ENCODE results near the gene RXRA.

The RXRA gene

GRCh38 chr9:134325096-134325812 lies 1.0 kb upstream of the RXRA start:
- DNase-seq, result peak; percentile 76

- peak; percentile 50 for DNase-seq
These were observed 708 bp downstream of the RXRA start for GRCh38 chr9:134326724-134327601.

- no peak for DNase-seq
These were observed 1.5 kb downstream of the RXRA start for GRCh38 chr9:134327671-134328231.

- DNase-seq, result no peak
These were observed 2.1 kb downstream of the RXRA start for GRCh38 chr9:134328341-134328840.

GRCh38 chr9:134328841-134329575 lies 2.8 kb downstream of the RXRA start:
- DNase-seq, result peak; percentile 64

- no peak for DNase-seq
These were observed 3.3 kb downstream of the RXRA start for GRCh38 chr9:134329576-134329855.

GRCh38 chr9:134329886-134330285 lies 3.6 kb downstream of the RXRA start:
- DNase-seq, result no peak

- no peak for DNase-seq
These were observed 4.3 kb downstream of the RXRA start for GRCh38 chr9:134330590-134330989.

- DNase-seq, result no peak
These were observed 5.2 kb downstream of the RXRA start for GRCh38 chr9:134331186-134332025.

- DNase-seq, result no peak
These were observed 6.0 kb downstream of the RXRA start for GRCh38 chr9:134332266-134332665.

- no peak for DNase-seq
These were observed 6.6 kb downstream of the RXRA start for GRCh38 chr9:134332841-134333233.

- DNase-seq, result no peak
These were observed 7.1 kb downstream of the RXRA start for GRCh38 chr9:134333234-134333873.

GRCh38 chr9:134333874-134334581 lies 7.8 kb downstream of the RXRA start:
- DNase-seq, result no peak

- DNase-seq, result no peak
These were observed 8.8 kb downstream of the RXRA start for GRCh38 chr9:134335061-134335460.

GRCh38 chr9:134335486-134336220 lies 9.4 kb downstream of the RXRA start:
- DNase-seq, result no peak

GRCh38 chr9:134336228-134336627 lies 10.0 kb downstream of the RXRA start:
- DNase-seq, result no peak

GRCh38 chr9:134336924-134337323 lies 10.7 kb downstream of the RXRA start:
- DNase-seq, result no peak

GRCh38 chr9:134337469-134337868 lies 11.2 kb downstream of the RXRA start:
- DNase-seq, result no peak

GRCh38 chr9:134338394-134339182 lies 12.3 kb downstream of the RXRA start:
- DNase-seq, result no peak

Measured in right hindlimb (tissue), 1 donor.